Astrocyte of the spinal cord (primary cell): ENCODE measurements around the gene MCHR1.

Source experiments
- DNase-seq: peaks from one replicate; pipeline ENCODE4 v3.0.0; 2011; ENCODE audit warnings: low read depth, low spot score
- H3K4me3 ChIP-seq: 2 replicates; pipeline ENCODE4 v1.5.1; 2011; ENCODE audit warnings: low read depth, mild to moderate bottlenecking, low read length, moderate library complexity
- CTCF ChIP-seq: IDR thresholded peaks from 2 replicates; pipeline ENCODE4 v1.5.1; 2012; ENCODE audit warnings: low read depth, mild to moderate bottlenecking, low read length, inconsistent platforms
- in situ Hi-C: cut with HindIII; loops from 2 replicates; pipeline ENCODE4 v1.10.0; 2017; ENCODE audit warnings: low sequenced_read_pairs

The MCHR1 gene

GRCh38 chr22:40678493-40679248 lies 613 bp upstream of the MCHR1 start:
- no peak for TF ChIP-seq CTCF
- in situ Hi-C loops, result no loop called here
- DNase-seq, result no peak
- no peak overlapping the region for H3K4me3 ChIP-seq

- H3K4me3 ChIP-seq, result no peak overlapping the region
- peak; percentile 16 for TF ChIP-seq CTCF
- no peak for DNase-seq
- in situ Hi-C loops, result no loop called here
These were observed 907 bp downstream of the MCHR1 start for GRCh38 chr22:40679964-40680818.

- no peak overlapping the region for H3K4me3 ChIP-seq
- DNase-seq, result no peak
- in situ Hi-C loops, result no loop called here
- no peak for TF ChIP-seq CTCF
These were observed 1.5 kb downstream of the MCHR1 start for GRCh38 chr22:40680819-40681183.

GRCh38 chr22:40681451-40681850 lies 2.2 kb downstream of the MCHR1 start:
- no peak for DNase-seq
- no peak for TF ChIP-seq CTCF
- H3K4me3 ChIP-seq, result no peak overlapping the region
- in situ Hi-C loops, result no loop called here

GRCh38 chr22:40684728-40685127 lies 5.4 kb downstream of the MCHR1 start:
- DNase-seq, result no peak
- no peak for TF ChIP-seq CTCF
- in situ Hi-C loops, result no loop called here
- no peak overlapping the region for H3K4me3 ChIP-seq

GRCh38 chr22:40685406-40685805 lies 6.1 kb downstream of the MCHR1 start:
- no peak for TF ChIP-seq CTCF
- H3K4me3 ChIP-seq, result no peak overlapping the region
- DNase-seq, result no peak
- in situ Hi-C loops, result no loop called here
